OCI-LY1 (cell line): ENCODE measurements around the gene BACH2.

Source experiments
- CTCF ChIP-seq: fragments of 200-600 bp; sonication (generic), shearing (Covaris generic); IDR thresholded peaks from 2 replicates; pipeline ENCODE4 v1.5.1; 2017; ENCODE audit warnings: mild to moderate bottlenecking, antibody characterized with exemption, low read length, moderate library complexity, mixed read lengths
- EZH2 ChIP-seq: fragments of 200-600 bp; sonication (generic), shearing (Covaris generic); IDR thresholded peaks from 2 replicates; pipeline ENCODE4 v1.8.0; 2017; ENCODE audit warnings: borderline replicate concordance, mixed run types, mild to moderate bottlenecking, antibody characterized with exemption, low read length, moderate library complexity, mixed read lengths

DNA sequence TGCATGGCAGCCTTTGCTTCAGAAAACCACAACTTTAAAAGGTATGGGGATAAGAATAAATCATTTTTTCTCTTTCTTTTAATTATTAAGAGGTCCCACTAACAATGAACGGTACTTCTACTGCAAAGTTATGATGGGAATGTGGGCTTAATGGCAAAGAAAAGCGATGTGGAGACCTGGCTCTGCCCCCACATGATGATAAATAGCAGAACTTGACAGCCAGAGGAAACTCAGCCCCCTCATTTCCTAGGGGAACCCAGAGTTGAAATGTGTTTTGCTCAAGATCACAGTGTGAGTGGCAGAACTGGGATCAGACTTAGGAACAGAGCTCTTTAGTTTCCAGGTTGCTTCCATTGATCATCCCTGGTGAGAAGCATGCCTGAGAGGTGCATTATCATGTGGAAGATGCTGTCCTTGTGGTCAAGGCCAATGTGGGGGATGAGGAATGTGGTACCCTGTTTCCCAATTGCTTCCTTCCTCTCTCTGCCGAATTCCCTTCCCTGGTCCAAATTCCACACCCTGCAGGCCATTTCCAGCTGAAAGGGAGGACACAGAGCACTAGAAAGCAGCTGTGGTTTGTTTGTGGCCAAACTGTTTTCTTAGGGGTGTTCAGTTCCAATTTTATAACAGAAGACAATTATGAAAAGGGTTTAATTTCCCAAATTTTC, 66.0 kb downstream of the BACH2 start:
- TF ChIP-seq CTCF, result no peak
- no peak for TF ChIP-seq EZH2
